GM12875 (cell line): ENCODE data around the gene EEPD1.

Source experiments
- H3K4me3 ChIP-seq: one replicate; pipeline ENCODE4 v1.5.1; 2011; ENCODE audit warnings: low read depth, low read length, control low read depth
- TF ChIP-seq, protein P1 (sequence below): IDR thresholded peaks from 2 replicates; pipeline ENCODE4 v1.5.1; 2011; ENCODE audit warnings: low read depth, mild to moderate bottlenecking, control low read depth, inconsistent platforms, low read length, moderate library complexity, borderline replicate concordance; ENCODE audit not compliant: insufficient read depth

Gene EEPD1

DNA sequence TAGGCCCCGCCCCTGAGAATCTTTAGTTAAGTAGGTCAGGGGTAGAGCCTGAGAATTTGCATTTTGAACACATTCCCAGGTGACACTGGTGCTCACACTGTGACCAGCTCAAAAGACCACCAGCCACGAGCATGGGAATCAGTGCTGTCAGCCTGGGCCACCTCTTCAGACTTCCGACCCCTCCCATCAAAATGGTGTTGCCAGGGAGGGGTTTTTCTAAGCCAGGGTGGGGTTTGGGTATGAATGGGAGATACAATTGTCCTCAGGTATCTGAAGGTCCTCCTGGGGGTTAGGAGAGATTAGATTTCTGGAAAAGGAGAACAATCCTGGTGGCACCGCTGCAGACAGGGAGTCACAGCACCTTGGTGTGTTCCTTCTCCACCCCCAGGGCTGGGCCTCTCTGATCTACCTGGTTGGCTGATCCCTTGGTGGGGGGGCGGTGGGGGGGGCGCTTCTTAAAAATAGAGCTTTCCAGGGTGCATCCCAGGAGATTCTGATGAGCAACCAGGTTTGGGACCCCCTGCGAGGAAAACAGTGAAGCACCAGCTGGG, 125.1 kb downstream of the EEPD1 start:
- TF ChIP-seq, protein P1, sequence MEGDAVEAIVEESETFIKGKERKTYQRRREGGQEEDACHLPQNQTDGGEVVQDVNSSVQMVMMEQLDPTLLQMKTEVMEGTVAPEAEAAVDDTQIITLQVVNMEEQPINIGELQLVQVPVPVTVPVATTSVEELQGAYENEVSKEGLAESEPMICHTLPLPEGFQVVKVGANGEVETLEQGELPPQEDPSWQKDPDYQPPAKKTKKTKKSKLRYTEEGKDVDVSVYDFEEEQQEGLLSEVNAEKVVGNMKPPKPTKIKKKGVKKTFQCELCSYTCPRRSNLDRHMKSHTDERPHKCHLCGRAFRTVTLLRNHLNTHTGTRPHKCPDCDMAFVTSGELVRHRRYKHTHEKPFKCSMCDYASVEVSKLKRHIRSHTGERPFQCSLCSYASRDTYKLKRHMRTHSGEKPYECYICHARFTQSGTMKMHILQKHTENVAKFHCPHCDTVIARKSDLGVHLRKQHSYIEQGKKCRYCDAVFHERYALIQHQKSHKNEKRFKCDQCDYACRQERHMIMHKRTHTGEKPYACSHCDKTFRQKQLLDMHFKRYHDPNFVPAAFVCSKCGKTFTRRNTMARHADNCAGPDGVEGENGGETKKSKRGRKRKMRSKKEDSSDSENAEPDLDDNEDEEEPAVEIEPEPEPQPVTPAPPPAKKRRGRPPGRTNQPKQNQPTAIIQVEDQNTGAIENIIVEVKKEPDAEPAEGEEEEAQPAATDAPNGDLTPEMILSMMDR: no peak
- H3K4me3 ChIP-seq: no peak overlapping the region

DNA sequence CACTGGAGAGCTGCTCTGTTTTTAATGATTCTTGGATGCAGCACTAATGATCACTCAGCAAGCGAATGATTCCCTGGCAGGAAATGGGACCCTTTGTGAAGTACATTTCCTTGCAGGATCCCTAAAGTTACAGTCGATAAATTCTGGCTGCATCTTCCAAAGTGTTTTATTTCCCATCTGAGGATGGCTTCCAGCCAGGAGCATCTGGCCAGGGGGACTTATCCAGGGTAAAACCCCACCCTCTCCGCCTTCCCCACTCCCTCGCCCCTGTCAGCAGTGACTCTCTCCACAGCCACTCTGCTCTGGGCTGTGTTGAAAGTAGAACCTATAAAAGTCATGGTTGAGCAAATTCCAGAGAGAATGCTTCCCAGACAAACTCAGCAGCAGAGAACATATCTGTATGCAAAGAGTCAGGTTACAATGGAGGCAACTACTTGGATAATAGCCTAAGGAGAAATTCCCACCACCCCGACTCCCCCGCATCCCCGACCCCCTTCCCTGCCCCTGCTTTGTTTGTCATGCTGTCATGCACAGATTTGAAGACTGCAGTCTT, 125.6 kb downstream of the EEPD1 start:
- TF ChIP-seq, protein P1: no peak

DNA sequence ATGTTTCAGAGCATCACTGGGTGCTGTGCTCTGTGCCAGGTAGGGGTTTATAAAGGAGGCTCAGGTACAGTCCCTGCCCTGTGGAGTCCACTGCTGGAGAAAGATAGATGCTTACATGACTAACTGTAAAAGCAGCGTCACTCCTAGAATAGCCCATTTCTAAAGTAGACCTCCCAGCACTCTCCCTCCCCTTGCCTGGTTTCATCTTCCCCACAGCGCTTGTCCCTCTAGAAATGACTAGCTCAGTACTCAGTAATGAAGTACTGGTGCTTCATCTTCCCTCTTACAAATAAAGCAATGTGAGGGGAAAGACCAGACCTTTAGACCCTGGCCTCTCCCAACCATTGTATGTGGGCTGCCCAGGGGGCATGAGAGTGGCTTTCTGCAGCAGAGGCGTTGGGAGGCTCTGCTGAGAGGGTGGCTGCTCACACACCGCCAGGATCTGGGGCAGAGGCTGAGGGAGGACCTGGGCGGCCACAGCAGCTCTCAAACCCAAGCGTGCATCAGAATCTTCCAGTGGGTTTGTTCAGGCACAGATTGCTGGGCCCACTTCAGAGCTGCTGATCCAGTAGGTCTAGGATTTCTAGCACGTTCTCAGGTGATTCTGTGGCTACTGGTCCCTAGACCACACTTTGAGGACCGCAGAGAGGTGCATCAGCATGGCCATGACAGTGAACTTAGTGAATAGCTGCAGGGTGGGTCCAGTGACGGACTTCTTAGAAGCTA, 126.3 kb downstream of the EEPD1 start:
- TF ChIP-seq, protein P1: no peak
- H3K4me3 ChIP-seq: no peak overlapping the region

More for the DNA sequence above, 125.6 kb downstream of the EEPD1 start:
- no peak overlapping the region for H3K4me3 ChIP-seq

DNA sequence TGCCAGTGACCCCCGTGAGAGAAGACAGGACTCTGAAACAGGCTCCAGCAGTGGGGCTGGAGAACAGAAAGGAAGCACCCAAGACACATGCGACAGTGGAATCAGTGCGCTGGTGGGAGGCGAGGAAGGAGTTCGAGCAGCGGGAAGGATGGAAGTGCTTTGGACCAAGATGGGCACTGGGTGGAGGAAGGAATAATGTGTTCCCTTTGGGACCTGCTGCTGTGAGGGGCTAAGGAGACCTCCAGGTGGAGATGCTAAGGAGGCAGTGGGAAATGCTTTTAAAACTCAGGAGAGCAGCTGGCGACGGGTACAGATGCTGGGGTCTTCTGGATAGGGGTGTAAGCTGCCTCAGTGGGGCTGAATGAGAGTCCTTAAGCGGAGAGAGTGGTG, 126.9 kb downstream of the EEPD1 start:
- H3K4me3 ChIP-seq: no peak overlapping the region
- TF ChIP-seq, protein P1: no peak

DNA sequence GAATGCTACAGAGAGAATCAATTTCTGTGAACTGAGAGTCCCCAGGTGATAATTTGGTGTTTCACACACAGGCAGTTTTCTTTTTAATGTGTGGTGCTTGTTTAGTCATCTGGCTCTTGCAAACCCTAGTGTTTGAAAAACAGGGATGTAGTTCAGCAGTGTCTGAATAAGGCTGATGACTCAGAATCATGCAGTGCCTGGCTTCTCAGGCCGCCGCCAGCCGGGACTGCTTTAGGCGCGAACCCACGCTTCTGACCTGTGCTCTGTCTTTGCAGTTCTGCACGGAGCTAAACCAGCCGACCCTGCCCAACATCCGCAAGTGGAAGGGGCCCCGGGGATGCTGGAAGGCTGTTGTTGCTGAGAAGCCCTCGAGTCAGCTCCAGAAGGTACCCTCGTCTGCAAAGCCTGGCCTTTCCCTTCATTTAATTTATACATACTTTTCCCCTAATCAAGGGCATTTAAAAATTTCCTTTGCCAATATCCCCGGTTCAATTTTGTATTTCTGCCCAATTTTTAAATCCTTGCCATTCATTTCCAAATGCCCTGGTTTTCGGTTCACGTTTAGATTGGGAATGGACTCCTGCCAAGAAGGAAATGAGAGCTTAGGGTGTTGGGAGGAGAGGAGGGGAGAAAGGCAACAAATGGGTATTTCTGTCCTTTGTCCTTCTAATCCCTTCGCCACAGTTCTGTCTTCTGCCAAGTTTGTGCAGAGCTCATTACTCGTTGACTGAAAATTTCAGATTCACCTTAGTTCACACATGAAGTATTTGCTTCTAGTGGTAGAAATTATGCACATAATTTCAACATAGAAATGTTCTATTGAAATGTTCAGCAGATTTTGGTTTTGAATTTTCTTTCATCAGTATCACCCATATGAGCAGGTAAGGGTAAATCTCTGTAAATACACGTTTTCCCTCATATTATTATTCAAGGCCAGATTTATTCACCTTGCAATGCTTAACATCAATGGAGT, 128.1 kb downstream of the EEPD1 start:
- TF ChIP-seq, protein P1: no peak
- no peak overlapping the region for H3K4me3 ChIP-seq

DNA sequence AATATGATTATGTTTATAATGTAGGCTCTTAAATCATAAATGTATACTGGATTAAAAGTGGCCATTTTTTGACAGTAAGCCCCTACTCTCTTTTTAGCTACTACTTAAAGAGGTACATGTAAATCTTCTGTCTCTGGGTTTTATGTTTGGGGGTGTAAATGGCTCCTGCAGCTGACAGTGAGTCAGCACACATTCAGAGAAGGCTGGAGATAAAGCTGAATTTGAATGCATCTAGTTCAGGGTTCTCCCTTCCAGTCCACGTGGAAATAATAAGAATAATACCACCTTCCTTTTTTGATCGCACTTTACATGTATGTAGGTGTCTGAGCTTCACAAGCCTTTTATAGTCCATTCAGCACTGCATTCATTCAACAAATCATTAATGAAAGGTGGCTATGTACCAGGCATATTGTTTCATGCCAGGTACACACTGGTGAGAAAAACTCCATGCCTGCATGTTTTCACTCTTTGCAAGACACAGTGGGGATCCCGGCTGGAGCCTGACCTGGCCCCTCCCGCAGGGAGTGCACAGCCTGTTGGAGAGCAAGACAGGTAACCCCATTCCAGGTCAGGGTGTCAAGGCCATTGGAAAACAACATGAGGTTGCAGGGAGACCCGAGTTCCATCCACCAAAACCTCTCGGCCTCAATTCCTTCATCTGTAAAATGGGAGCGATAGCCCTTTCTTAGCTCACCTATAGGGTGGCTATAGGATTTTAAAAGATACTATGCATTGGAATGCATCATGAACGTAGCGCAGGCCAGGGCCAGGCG, 129.1 kb downstream of the EEPD1 start:
- TF ChIP-seq, protein P1: no peak
- no peak overlapping the region for H3K4me3 ChIP-seq
